SK-N-SH treated with all-trans-retinoic acid at 6 μM for 48 hours (cell line): Measurements from ENCODE around the gene OR13J1.

ENCODE experiments used
- CREB5 ChIP-seq: fragments of 250-450 bp; sonication (Bioruptor Pico); IDR thresholded peaks from 2 replicates; pipeline ENCODE4 v1.5.1; 2020; ENCODE audit warnings: low read depth, mild to moderate bottlenecking, moderate library complexity
- CSDC2 ChIP-seq: fragments of 250-450 bp; sonication (Bioruptor Pico); IDR thresholded peaks from 2 replicates; pipeline ENCODE4 v1.5.0; 2020; ENCODE audit warnings: mild to moderate bottlenecking, moderate library complexity
- PPARA ChIP-seq: fragments of 250-450 bp; sonication (Bioruptor Pico); IDR thresholded peaks from 2 replicates; pipeline ENCODE4 v1.5.0; 2020; ENCODE audit warnings: mild to moderate bottlenecking, borderline replicate concordance
- RARB ChIP-seq: fragments of 250-450 bp; sonication (Bioruptor Pico); IDR thresholded peaks from 2 replicates; pipeline ENCODE4 v1.8.0; 2021; ENCODE audit warnings: mild to moderate bottlenecking, moderate library complexity
- TOX ChIP-seq: fragments of 250-450 bp; sonication (Bioruptor Pico); IDR thresholded peaks from 2 replicates; pipeline ENCODE4 v1.8.0; 2021; ENCODE audit warnings: mild to moderate bottlenecking, moderate library complexity, borderline replicate concordance
- ZC3H10 ChIP-seq: fragments of 250-450 bp; sonication (Bioruptor Pico); IDR thresholded peaks from 2 replicates; pipeline ENCODE4 v1.5.1; 2021; ENCODE audit warnings: mild to moderate bottlenecking, moderate library complexity
- ZFP3 ChIP-seq: fragments of 250-450 bp; sonication (Bioruptor Pico); IDR thresholded peaks from 2 replicates; pipeline ENCODE4 v1.5.0; 2020; ENCODE audit warnings: mild to moderate bottlenecking, moderate library complexity
- ZNF565 ChIP-seq: fragments of 450-650 bp; formaldehyde crosslinking; conservative IDR thresholded peaks from 2 replicates; pipeline ENCODE4 v1.5.0; 2020; ENCODE audit warnings: low read depth, mild to moderate bottlenecking, moderate library complexity
- ZNF8 ChIP-seq: fragments of 450-650 bp; formaldehyde crosslinking; IDR thresholded peaks from 2 replicates; pipeline ENCODE4 v1.5.0; 2020; ENCODE audit warnings: mild to moderate bottlenecking, moderate library complexity
- TF ChIP-seq, protein P1 (sequence below): fragments of 250-450 bp; sonication (Bioruptor Pico); IDR thresholded peaks from 2 replicates; pipeline ENCODE4 v1.8.0; 2020; ENCODE audit warnings: mild to moderate bottlenecking, moderate library complexity, borderline replicate concordance

DNA sequence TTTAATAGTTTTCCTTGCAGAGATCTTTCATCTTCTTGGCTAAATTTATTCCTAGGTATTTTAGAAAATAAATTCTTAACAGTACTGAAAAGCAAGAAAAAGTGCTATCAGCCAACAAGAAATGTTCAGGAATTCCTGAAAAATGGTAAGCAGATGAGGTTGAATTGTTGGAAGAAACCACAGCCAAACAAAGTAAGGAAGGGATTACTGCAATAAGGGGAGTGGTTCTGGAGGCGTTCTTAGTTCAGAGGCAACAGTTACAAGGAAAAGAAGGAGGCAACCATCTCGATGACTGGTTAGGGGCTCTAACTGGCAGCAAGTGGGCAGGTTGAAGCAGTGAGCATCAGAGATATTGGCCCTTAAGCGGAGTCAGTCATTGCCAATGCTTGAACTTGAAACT, 12.8 kb upstream of the OR13J1 start:
- TF ChIP-seq CREB5 (no peak), TOX (CRISPR knock-in tag) (no peak), ZC3H10 (no peak), ZNF8 (CRISPR knock-in tag) (no peak), RARB (CRISPR knock-in tag) (no peak), ZNF565 (CRISPR knock-in tag) (no peak), PPARA (CRISPR knock-in tag) (no peak), CSDC2 (CRISPR knock-in tag) (no peak), ZFP3 (no peak)
- TF ChIP-seq, protein P1, sequence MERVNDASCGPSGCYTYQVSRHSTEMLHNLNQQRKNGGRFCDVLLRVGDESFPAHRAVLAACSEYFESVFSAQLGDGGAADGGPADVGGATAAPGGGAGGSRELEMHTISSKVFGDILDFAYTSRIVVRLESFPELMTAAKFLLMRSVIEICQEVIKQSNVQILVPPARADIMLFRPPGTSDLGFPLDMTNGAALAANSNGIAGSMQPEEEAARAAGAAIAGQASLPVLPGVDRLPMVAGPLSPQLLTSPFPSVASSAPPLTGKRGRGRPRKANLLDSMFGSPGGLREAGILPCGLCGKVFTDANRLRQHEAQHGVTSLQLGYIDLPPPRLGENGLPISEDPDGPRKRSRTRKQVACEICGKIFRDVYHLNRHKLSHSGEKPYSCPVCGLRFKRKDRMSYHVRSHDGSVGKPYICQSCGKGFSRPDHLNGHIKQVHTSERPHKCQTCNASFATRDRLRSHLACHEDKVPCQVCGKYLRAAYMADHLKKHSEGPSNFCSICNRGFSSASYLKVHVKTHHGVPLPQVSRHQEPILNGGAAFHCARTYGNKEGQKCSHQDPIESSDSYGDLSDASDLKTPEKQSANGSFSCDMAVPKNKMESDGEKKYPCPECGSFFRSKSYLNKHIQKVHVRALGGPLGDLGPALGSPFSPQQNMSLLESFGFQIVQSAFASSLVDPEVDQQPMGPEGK (CRISPR knock-in tag), result no peak
